Pulmonary artery endothelial cell (primary cell): ENCODE data around the gene PACS2. TPM values are rescaled to one million over a fixed set of nuclear protein-coding genes. Genes with fewer than 3 reads are reported as not detected.

Source experiments
- DNase-seq: peaks from one replicate; pipeline ENCODE4 v3.0.0-alpha.2; 2011; ENCODE audit warnings: low read depth, low spot score
- total RNA-seq: library from RNA; depleted of rRNA; stranded (reverse); fragments of >200 nt; gene quantifications from 2 replicates; pipeline ENCODE4 v1.2.3, GENCODE V29; 2014

PACS2 gene
- total RNA-seq, 1 donor from 2014 or later = 52.6 TPM

DNA sequence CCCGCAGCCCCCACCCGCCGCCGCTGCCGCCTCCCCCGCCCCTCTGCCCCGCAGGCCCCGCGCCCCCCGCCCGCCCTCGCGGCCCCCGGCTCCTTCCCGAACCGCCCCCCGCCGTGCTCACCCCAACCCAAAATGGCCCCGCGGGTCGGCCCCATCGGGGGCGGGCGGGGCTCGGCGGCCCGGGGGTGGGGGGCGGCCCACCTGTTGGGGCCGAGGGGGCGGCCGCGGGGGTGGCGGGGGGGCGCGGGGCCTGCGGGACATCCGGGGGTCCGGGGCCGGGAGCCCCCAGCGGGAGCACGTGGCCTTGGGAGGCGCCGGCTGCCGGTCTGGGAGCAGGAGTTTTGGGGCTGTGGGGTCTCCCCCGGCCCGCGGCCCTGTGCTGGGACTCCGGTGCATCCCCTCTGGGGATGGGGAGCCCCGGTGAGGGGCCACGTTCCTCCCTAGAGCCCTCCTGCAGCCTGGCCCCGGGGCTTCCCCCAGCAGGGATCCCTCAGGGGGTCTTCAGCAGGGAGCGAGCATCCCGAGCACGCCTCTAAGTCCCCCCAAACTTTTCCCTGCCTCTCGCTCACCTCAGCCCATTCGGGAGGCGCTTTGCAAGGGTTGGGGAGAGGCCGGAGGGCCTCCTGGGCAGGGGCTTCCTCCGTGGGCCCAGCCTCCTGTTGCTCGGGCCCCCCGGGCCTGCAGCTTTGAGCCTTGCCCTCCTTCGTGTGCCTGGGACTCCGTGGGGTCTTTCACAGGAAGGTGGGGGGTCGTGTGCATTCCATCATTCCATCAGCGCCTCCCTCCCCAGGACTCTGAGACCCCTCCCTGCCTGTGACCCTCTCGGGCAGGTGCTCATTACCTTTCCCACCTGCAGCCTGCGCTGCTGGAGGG lies 105.8 kb downstream of the PACS2 start:
- no peak for DNase-seq

GRCh38 chr14:105420974-105421674 lies 106.6 kb downstream of the PACS2 start:
- DNase-seq = no peak

GRCh38 chr14:105421723-105422615 lies 107.4 kb downstream of the PACS2 start:
- no peak for DNase-seq

GRCh38 chr14:105422695-105423487 lies 108.3 kb downstream of the PACS2 start:
- DNase-seq = no peak

GRCh38 chr14:105423488-105424195 lies 109.1 kb downstream of the PACS2 start:
- no peak for DNase-seq

DNA sequence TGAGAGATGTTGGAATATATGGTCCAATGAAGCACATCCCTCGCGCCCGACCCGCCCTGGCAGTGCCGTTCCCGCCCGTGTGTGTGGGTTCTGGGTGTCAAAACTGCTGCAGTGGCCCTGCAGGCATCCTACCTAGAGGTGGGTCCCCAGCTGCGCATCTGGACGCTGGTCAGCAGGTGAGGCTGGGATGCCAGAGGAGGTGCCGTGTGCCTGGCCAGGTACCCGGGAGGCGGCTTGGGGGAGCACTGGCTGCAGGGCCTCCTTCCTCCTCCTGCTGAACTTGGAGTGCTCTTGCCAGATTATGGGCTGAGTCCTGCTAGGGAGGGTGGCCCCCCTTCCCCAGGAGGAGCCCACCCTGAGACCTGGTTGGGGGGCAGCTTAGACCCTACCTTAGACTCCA lies 110.3 kb downstream of the PACS2 start:
- no peak for DNase-seq

DNA sequence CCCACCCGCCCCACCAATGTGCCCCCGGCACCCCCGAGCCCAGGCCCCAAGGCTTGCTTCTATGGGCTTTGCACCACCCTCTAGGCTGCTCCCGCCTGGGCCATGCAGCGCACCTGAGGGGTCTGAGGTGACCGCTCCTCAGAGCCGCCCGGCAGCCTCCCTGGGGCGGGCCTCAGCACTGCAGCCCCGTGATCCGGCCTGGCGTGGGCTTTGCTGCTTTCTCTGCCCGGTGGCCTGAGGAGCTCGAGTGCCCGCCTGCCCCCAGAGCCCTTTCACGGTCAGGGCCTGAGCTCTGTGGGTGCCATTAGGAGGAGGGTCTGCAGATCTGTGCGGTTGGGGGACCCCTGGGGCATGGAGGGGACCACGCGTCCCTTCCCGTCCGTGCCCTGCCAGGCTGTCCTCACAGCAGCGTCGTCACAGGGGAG lies 111.3 kb downstream of the PACS2 start:
- no peak for DNase-seq

DNA sequence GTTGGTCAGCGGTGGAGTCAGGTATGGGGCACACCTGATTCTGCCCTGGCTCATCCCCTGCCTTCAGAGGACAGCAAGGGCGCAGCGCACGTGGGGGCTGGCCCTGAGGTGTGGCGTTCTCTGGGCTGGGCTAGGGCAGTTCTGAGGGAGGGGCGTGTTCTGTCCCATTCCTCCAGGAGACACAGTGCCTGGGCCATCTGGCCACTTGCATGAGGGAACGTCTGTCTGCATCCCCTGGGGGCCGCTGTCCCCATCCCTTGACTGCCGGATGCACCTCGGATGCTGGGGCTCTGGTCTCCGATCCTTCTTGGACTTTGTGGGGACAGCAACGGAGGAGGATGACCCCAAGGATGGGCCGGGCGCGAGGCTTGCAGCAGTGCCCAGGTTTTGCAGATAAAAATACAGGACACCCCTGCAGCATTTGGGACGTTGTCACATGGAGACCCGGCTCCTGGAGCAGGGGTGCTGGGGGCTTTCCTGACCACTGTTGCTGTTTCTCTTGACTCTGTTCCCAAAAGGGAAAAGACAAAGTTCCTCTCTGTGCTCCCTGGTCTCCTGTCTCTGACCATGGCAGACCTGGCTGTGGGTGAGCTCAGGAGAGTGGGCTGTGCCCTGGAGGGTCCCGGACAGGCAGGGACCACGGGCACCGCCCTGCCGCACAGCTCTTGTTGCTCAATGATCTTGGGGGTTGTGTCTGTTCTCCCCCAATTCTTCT lies 112.0 kb downstream of the PACS2 start:
- DNase-seq = no peak

- no peak for DNase-seq
Observed at GRCh38 chr14:105427412-105427811, 112.9 kb downstream of the PACS2 start.

DNA sequence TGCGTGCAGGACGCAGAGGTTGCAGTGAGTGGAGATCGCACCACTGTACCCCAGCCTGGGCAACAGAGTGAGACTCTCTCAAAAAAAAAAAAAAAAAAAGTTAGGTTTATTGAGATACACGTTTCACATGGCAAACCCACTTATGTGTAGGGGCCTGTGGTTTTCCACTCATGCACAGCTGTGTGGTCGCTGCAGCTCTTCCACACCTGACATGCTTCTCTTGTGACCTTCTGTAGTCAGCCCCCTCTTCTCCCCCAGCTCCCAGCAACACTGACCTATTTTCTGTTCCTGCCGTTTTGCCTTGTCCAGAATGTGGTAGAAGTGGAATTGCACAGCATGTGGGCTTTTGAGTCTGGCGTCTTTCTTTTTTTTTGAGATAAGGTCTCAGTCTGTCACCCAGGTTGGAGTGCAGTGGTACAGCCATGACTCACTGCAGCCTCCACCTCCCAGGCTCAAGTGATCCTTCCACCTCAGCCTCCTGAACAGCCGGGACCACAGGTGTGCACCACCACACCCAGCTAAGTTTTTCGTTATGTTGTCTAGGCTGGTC lies 113.5 kb downstream of the PACS2 start:
- DNase-seq = no peak

DNA sequence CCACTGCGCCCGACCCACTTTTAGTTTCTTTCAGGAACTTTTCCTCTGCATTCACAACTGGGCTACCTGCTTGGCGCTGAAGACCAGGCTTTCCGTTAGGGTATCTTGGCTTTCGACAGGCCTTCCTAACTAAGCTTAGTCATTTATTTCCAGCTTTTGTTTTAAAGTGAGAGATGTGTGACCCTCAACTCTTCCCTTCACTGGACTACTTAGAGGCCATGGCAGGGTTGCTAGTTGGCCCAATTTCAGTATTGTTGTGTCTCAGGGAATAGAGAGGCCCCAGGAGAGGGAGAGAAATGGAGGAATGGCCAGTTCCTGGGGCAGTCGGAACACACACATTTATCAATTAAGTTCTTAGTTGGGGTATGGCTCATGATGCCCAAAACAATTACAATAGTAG lies 115.5 kb downstream of the PACS2 start:
- DNase-seq = peak; percentile 71

GRCh38 chr14:105430565-105430964 lies 116.0 kb downstream of the PACS2 start:
- peak; percentile 73 for DNase-seq

DNA sequence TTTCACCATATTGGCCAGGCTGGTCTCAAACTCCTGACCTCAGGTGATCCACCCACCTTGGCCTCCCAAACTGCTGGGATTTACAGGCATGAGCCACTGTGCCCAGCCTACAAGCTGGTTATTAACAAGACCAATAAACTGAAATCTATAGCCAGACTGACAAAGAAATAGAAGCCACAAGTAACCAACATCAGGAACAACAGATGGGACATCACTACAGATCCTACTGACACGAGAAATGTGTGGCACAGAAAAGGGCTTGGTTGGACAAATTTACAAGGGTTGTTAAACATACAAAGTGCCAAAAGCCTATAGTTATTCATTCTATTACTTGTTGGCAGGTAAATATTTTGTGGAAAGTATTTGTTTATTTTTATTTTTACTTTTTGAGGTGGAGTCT lies 116.7 kb downstream of the PACS2 start:
- DNase-seq = no peak

DNA sequence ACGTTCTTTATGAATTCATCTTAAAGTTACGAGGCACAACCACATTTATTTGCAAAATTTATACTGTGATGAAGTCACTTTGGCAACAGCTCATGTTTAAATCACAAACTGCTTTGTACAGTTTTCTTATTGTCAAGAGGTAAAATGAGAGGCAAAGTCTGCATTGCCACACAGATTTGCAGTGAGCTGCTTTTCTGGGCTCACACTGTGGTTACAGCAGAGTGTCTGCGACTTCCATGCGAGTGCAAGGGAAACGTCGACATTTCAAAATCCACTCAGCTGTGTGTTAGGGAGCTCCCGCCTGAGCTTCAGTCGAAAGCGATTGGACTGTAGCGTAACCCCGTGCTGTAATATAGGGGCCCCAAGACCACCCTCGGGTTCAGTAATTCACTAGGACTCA lies 118.1 kb downstream of the PACS2 start:
- no peak for DNase-seq

- no peak for DNase-seq
Observed at GRCh38 chr14:105433161-105433605, 118.6 kb downstream of the PACS2 start.

GRCh38 chr14:105436402-105436801 lies 121.9 kb downstream of the PACS2 start:
- DNase-seq = no peak

- no peak for DNase-seq
Observed at GRCh38 chr14:105436891-105437722, 122.6 kb downstream of the PACS2 start.
